ENCODE results near the gene CGN.

Gene CGN

GRCh38 chr1:151494741-151495281, 16.4 kb upstream of the CGN start (continued):
- TF ChIP-seq PRDM10 (tag by site-specific recombination; IDR thresholded peaks at IDR 0.05) (peak; percentile 56), ZFP41 (tag by site-specific recombination; IDR thresholded peaks at IDR 0.05; ENCODE audit: borderline replicate concordance) (no peak), ZNF830 (tag by site-specific recombination; IDR thresholded peaks at IDR 0.05; ENCODE audit: low read depth) (no peak), GLI2 (tag by site-specific recombination; IDR thresholded peaks at IDR 0.05; ENCODE audit: borderline replicate concordance, low read depth) (peak; percentile 68; the same call in 1 of the 2 replicates), ZFP69B (tag by site-specific recombination; IDR thresholded peaks at IDR 0.05) (peak; percentile 43; the same call in 1 of the 2 replicates), ZIC2 (tag by site-specific recombination; IDR thresholded peaks at IDR 0.05) (peak; percentile 54), ZNF184 (tag by site-specific recombination; IDR thresholded peaks at IDR 0.05) (peak; percentile 88), BCL6B (tag by site-specific recombination; IDR thresholded peaks at IDR 0.05) (no peak), KLF7 (tag by site-specific recombination; IDR thresholded peaks at IDR 0.05; ENCODE audit: borderline replicate concordance) (no peak), ZNF629 (tag by site-specific recombination; IDR thresholded peaks at IDR 0.05) (peak; percentile 96), BCL11B (tag by site-specific recombination; IDR thresholded peaks at IDR 0.05; ENCODE audit: low read depth) (peak; percentile 79; the same call in 1 of the 2 replicates), ZNF280D (tag by site-specific recombination; IDR thresholded peaks at IDR 0.05) (no peak), YY2 (tag by site-specific recombination; IDR thresholded peaks at IDR 0.05) (no peak), ZNF416 (tag by site-specific recombination; IDR thresholded peaks at IDR 0.05) (no peak), ZNF174 (tag by site-specific recombination; IDR thresholded peaks at IDR 0.05) (no peak), ZNF221 (tag by site-specific recombination; IDR thresholded peaks at IDR 0.05; ENCODE audit: borderline replicate concordance) (peak; percentile 82; the same call in 1 of the 2 replicates), ZNF791 (tag by site-specific recombination; IDR thresholded peaks at IDR 0.05) (no peak), ZNF324 (tag by site-specific recombination; IDR thresholded peaks at IDR 0.05) (peak; percentile 97), ZNF341 (tag by site-specific recombination; IDR thresholded peaks at IDR 0.05; ENCODE audit: low read depth) (no peak), ZNF366 (tag by site-specific recombination; conservative IDR thresholded peaks at IDR 0.05) (peak; percentile 94), ZNF274 (IDR thresholded peaks at IDR 0.05; ENCODE audit: low read length) (no peak), ZNF274 (tag by site-specific recombination; IDR thresholded peaks at IDR 0.05; ENCODE audit: borderline replicate concordance) (no peak), ZBTB49 (tag by site-specific recombination; IDR thresholded peaks at IDR 0.05; ENCODE audit: low read depth) (no peak), ZBTB48 (tag by site-specific recombination; IDR thresholded peaks at IDR 0.05) (no peak), ZNF140 (tag by site-specific recombination; IDR thresholded peaks at IDR 0.05) (no peak), ZNF658 (tag by site-specific recombination; IDR thresholded peaks at IDR 0.05) (no peak), ZNF423 (tag by site-specific recombination; IDR thresholded peaks at IDR 0.05) (no peak), GFI1B (tag by site-specific recombination; IDR thresholded peaks at IDR 0.05) (no peak), ZNF335 (tag by site-specific recombination; conservative IDR thresholded peaks at IDR 0.05) (peak; percentile 49)

Measured in HEK293 (cell line).